CD4-positive, alpha-beta memory T cell (primary cell): ENCODE measurements around the gene CHST11. TPM values are rescaled to one million over a fixed set of nuclear protein-coding genes. Genes with fewer than 3 reads are reported as not detected.
A peak's percentile ranks its signal among the peaks of the same experiment; 100 is the strongest.

ENCODE experiments used
- CTCF ChIA-PET: fragments of 350-600 bp; sonication (Branson Sonifier 250); formaldehyde crosslinking; loops from one replicate; lab custom pipeline; 2021; ENCODE audit warnings: inconsistent platforms; ENCODE audit not compliant: partially characterized antibody; lab: Charles Lee
- POLR2A ChIA-PET: fragments of 350-600 bp; sonication (Branson Sonifier 250); formaldehyde crosslinking; loops from one replicate; lab custom pipeline; 2021; ENCODE audit not compliant: partially characterized antibody; lab: Charles Lee
- DNase-seq, 5 donors: peaks; one replicate each; pipeline versions ENCODE4 v3.0.0 to v3.0.0-alpha.2; 2020 to 2022; ENCODE audit warnings: mixed read lengths in 1 of 5
- H3K27ac ChIP-seq: one replicate; pipeline ENCODE4 v1.7.0; 2013; ENCODE audit warnings: low read depth, low read length
- H3K27me3 ChIP-seq: 2 replicates; pipeline ENCODE4 v1.7.0; 2013; ENCODE audit warnings: mild to moderate bottlenecking, low read length, moderate library complexity; ENCODE audit not compliant: insufficient read depth
- H3K36me3 ChIP-seq: 2 replicates; pipeline ENCODE4 v1.7.0; 2013; ENCODE audit warnings: mild to moderate bottlenecking, low read length, moderate library complexity; ENCODE audit not compliant: insufficient read depth
- H3K4me1 ChIP-seq: 2 replicates; pipeline ENCODE4 v1.7.0; 2013; ENCODE audit warnings: mild to moderate bottlenecking, low read length, moderate library complexity; ENCODE audit not compliant: insufficient read depth
- H3K4me3 ChIP-seq, 2 donors: one replicate each; pipeline ENCODE4 v1.7.0; 2013; ENCODE audit warnings: low read length in 2 of 2, mild to moderate bottlenecking in 1 of 2
- H3K9me3 ChIP-seq, 2 donors: one replicate each; pipeline ENCODE4 v1.7.0; 2013; ENCODE audit warnings: low read length in 2 of 2, control low read depth in 1 of 2; ENCODE audit not compliant: control insufficient read depth in 1 of 2
- H3K27ac Mint-ChIP-seq, 7 donors: one replicate each; pipeline ENCODE4 v1.8.0; 2020 to 2021; ENCODE audit warnings: mixed read lengths in 7 of 7, mild to moderate bottlenecking in 6 of 7, inconsistent platforms in 3 of 7, moderate library complexity in 3 of 7
- H3K27me3 Mint-ChIP-seq, 2 donors: one replicate each; pipeline ENCODE4 v1.8.0; 2020 to 2021; ENCODE audit warnings: mixed read lengths in 2 of 2
- H3K36me3 Mint-ChIP-seq, 2 donors: one replicate each; pipeline ENCODE4 v1.8.0; 2020 to 2021; ENCODE audit warnings: mixed read lengths in 2 of 2, inconsistent platforms in 1 of 2, mild to moderate bottlenecking in 1 of 2
- H3K4me1 Mint-ChIP-seq, 4 donors: one replicate each; pipeline ENCODE4 v1.8.0; 2020 to 2021; ENCODE audit warnings: mixed read lengths in 4 of 4, mild to moderate bottlenecking in 1 of 4
- H3K4me3 Mint-ChIP-seq, 8 donors: one replicate each; pipeline ENCODE4 v1.8.0; 2020 to 2021; ENCODE audit warnings: mixed read lengths in 8 of 8, mild to moderate bottlenecking in 7 of 8, moderate library complexity in 6 of 8, inconsistent platforms in 3 of 8
- H3K9me3 Mint-ChIP-seq, 8 donors: one replicate each; pipeline ENCODE4 v1.8.0; 2020 to 2021; ENCODE audit warnings: mixed read lengths in 8 of 8, mild to moderate bottlenecking in 5 of 8, inconsistent platforms in 3 of 8, moderate library complexity in 1 of 8
- intact Hi-C: fragments of 100-400 bp; cut with micrococcal nuclease; formaldehyde crosslinking; loops from one replicate; pipeline ENCODE4 v1.15.1; 2023
- polyA plus RNA-seq, 2 donors: library from polyadenylated mRNA; unstranded; fragments of 300-500 nt; fragmentation: Illumina TruSeq; gene quantifications; one replicate each; pipeline ENCODE4 v1.2.3, GENCODE V29; 2021
- total RNA-seq, 2 experiments: library from RNA; stranded (reverse); gene quantifications; one replicate each; pipeline ENCODE4 v1.2.3, GENCODE V29; 2021

The CHST11 gene
- total and polyA plus RNA-seq, 4 experiments from 2014 or later: 55.1 to 64.6 (median 59.8) TPM

GRCh38 chr12:104565606-104566243, 109.0 kb downstream of the CHST11 start:
- peaks cover 33 to 40% of the 10 kb centered on the region in 2 donors for H3K36me3 Mint-ChIP-seq
- intact Hi-C loops: loop anchor here (5.0 kb wide), 1 partner anchor 37 kb away; no protein-coding TSS in a partner anchor
- H3K4me1 Mint-ChIP-seq: peaks cover 54 to 80% (median 68%) of the 10 kb centered on the region in 4 donors
- peaks cover 2 to 13% (median 9%) of the 10 kb centered on the region in 8 donors for H3K9me3 Mint-ChIP-seq
- no peak for DNase-seq
- H3K4me3 ChIP-seq: no peak overlapping the region
- ChIA-PET CTCF (no interaction called here), POLR2A (no interaction called here)
- H3K27me3 Mint-ChIP-seq: no peaks in the 10 kb centered on the region
- no peaks in the 10 kb centered on the region for H3K27me3 ChIP-seq
- peaks cover 49% of the 10 kb centered on the region for H3K4me1 ChIP-seq
- H3K36me3 ChIP-seq: no peaks in the 10 kb centered on the region
- H3K9me3 ChIP-seq: no peaks in the 10 kb centered on the region
- H3K27ac Mint-ChIP-seq: peak overlapping the region in 6 of 7 donors; percentile 39 to 84 (median 72)
- no peak overlapping the region for H3K27ac ChIP-seq
- H3K4me3 Mint-ChIP-seq: peak overlapping the region in 2 of 8 donors; percentile 47 to 55

- CTCF ChIA-PET: no interaction called here
- Histone ChIP-seq H3K27ac (no peak overlapping the region), H3K27me3 (no peaks in the 10 kb centered on the region), H3K4me3 (no peak overlapping the region), H3K9me3 (no peaks in the 10 kb centered on the region), H3K36me3 (no peaks in the 10 kb centered on the region), H3K4me1 (peaks cover 49% of the 10 kb centered on the region)
- DNase-seq: no peak
- Mint-ChIP-seq H3K36me3 (peaks cover 33 to 40% of the 10 kb centered on the region in 2 donors), H3K4me1 (peaks cover 53 to 82% (median 67%) of the 10 kb centered on the region in 4 donors), H3K27ac (peak overlapping the region in 6 of 7 donors; percentile 15 to 84 (median 72)), H3K4me3 (peak overlapping the region in 5 of 8 donors; percentile 11 to 70 (median 47)), H3K27me3 (no peaks in the 10 kb centered on the region), H3K9me3 (peaks cover 2 to 13% (median 9%) of the 10 kb centered on the region in 8 donors)
- intact Hi-C loops: loop anchor here (5.0 kb wide), 1 partner anchor 36 kb away; no protein-coding TSS in a partner anchor
- POLR2A ChIA-PET: no interaction called here
Measured at GRCh38 chr12:104566244-104566993, 109.7 kb downstream of the CHST11 start.

GRCh38 chr12:104567832-104568486, 111.2 kb downstream of the CHST11 start:
- peaks cover 2 to 13% (median 9%) of the 10 kb centered on the region in 8 donors for H3K9me3 Mint-ChIP-seq
- Histone ChIP-seq H3K4me1 (peaks cover 49% of the 10 kb centered on the region), H3K27me3 (no peaks in the 10 kb centered on the region), H3K4me3 (no peak overlapping the region), H3K27ac (peak overlapping the region; percentile 12), H3K36me3 (no peaks in the 10 kb centered on the region), H3K9me3 (no peaks in the 10 kb centered on the region)
- DNase-seq: peak in 2 of 5 donors; percentile 8 to 58
- H3K27me3 Mint-ChIP-seq: no peaks in the 10 kb centered on the region
- intact Hi-C loops: loop anchor here (2.0 to 5.0 kb wide), 2 partner anchors 34 to 109 kb away; no protein-coding TSS in a partner anchor
- peak overlapping the region; percentile 71 to 94 (median 79) for H3K27ac Mint-ChIP-seq
- ChIA-PET CTCF (interaction anchor here (1.6 to 2.8 kb wide), 3 partner anchors 13 to 186 kb away, joined by 6 to 17 read pairs (median 10); partner anchors contain the start of gene CHST11), POLR2A (interaction anchor here (0.8 to 4.5 kb wide), 11 partner anchors 10 to 180 kb away, joined by 3 to 58 read pairs (median 4); partner anchors contain the start of gene CHST11)
- peaks cover 36 to 43% of the 10 kb centered on the region in 2 donors for H3K36me3 Mint-ChIP-seq
- peak overlapping the region in 7 of 8 donors; percentile 29 to 81 (median 58) for H3K4me3 Mint-ChIP-seq
- H3K4me1 Mint-ChIP-seq: peaks cover 55 to 87% (median 68%) of the 10 kb centered on the region in 4 donors

GRCh38 chr12:104568487-104568868, 111.7 kb downstream of the CHST11 start:
- Mint-ChIP-seq H3K4me3 (peak overlapping the region in 7 of 8 donors; percentile 29 to 81 (median 58)), H3K9me3 (peaks cover 2 to 13% (median 7%) of the 10 kb centered on the region in 8 donors), H3K27ac (peak overlapping the region; percentile 30 to 94 (median 79)), H3K4me1 (peaks cover 53 to 82% (median 65%) of the 10 kb centered on the region in 4 donors), H3K36me3 (peaks cover 32 to 39% of the 10 kb centered on the region in 2 donors), H3K27me3 (no peaks in the 10 kb centered on the region)
- intact Hi-C loops: loop anchor here (2.0 to 5.0 kb wide), 2 partner anchors 34 to 110 kb away; no protein-coding TSS in a partner anchor
- POLR2A ChIA-PET: interaction anchor here (0.9 to 4.5 kb wide), 10 partner anchors 10 to 180 kb away, joined by 3 to 58 read pairs (median 4); partner anchors contain the start of gene CHST11
- Histone ChIP-seq H3K27ac (peak overlapping the region; percentile 3), H3K4me1 (peaks cover 49% of the 10 kb centered on the region), H3K27me3 (no peaks in the 10 kb centered on the region), H3K9me3 (no peaks in the 10 kb centered on the region), H3K4me3 (no peak overlapping the region), H3K36me3 (no peaks in the 10 kb centered on the region)
- DNase-seq: no peak
- CTCF ChIA-PET: interaction anchor here (1.2 to 2.8 kb wide), 5 partner anchors 8 to 187 kb away, joined by 3 to 17 read pairs (median 6); partner anchors contain the start of gene CHST11

DNA sequence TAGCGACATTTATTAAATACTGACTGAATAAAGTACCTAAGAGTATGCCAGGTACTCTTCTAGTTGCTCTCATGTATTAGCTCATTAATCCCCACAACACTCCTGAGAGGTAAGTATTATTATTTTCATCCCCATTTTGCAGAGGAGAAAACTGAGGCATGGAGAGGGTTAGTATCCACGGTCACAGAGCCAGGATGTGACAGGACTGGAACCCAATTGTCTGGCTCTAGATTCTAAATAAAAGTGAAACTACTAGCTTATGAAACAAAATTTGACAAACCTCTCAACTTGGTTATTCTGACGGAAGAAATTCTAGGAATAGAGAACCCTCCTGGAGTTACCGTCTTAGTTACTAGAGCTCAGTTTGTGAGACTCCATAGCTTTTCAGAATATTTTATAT, 112.2 kb downstream of the CHST11 start:
- Mint-ChIP-seq H3K4me3 (peak overlapping the region in 7 of 8 donors; percentile 29 to 81 (median 58)), H3K9me3 (peaks cover 0 to 10% (median 5%) of the 10 kb centered on the region in 8 donors), H3K27ac (peak overlapping the region; percentile 43 to 94 (median 80)), H3K36me3 (peaks cover 28 to 38% of the 10 kb centered on the region in 2 donors), H3K27me3 (no peaks in the 10 kb centered on the region), H3K4me1 (peaks cover 51 to 82% (median 64%) of the 10 kb centered on the region in 4 donors)
- peak in 1 of 5 donors; percentile 15 for DNase-seq
- Histone ChIP-seq H3K36me3 (no peaks in the 10 kb centered on the region), H3K27ac (peak overlapping the region; percentile 52), H3K27me3 (no peaks in the 10 kb centered on the region), H3K4me3 (no peak overlapping the region), H3K9me3 (no peaks in the 10 kb centered on the region), H3K4me1 (peaks cover 49% of the 10 kb centered on the region)
- ChIA-PET CTCF (interaction anchor here (1.2 to 2.8 kb wide), 5 partner anchors 9 to 187 kb away, joined by 3 to 17 read pairs (median 6); partner anchors contain the start of gene CHST11), POLR2A (interaction anchor here (0.9 to 4.5 kb wide), 14 partner anchors 10 to 179 kb away, joined by 3 to 58 read pairs (median 4); partner anchors contain the start of gene CHST11)
- intact Hi-C loops: loop anchor here (2.0 to 5.0 kb wide), 2 partner anchors 33 to 110 kb away; no protein-coding TSS in a partner anchor
